ENCODE measurements around the gene NPAT.

NPAT gene

DNA sequence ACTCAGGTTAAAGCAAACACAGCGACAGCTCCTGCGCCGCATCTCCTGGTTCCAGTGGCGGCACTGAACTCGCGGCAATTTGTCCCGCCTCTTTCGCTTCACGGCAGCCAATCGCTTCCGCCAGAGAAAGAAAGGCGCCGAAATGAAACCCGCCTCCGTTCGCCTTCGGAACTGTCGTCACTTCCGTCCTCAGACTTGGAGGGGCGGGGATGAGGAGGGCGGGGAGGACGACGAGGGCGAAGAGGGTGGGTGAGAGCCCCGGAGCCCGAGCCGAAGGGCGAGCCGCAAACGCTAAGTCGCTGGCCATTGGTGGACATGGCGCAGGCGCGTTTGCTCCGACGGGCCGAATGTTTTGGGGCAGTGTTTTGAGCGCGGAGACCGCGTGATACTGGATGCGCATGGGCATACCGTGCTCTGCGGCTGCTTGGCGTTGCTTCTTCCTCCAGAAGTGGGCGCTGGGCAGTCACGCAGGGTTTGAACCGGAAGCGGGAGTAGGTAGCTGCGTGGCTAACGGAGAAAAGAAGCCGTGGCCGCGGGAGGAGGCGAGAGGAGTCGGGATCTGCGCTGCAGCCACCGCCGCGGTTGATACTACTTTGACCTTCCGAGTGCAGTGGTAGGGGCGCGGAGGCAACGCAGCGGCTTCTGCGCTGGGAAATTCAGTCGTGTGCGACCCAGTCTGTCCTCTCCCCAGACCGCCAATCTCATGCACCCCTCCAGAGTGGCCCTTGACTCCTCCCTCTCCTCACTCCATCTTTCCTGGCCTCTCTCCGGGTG, at the start of gene NPAT, which contains the start of gene ATM:
NPAT (minus strand) TSS at position 65 of the 774 bp plus-strand sequence. CDS start 102 bp downstream, outside the sequence.
ATM (plus strand) TSS at position 494 of the 774 bp plus-strand sequence. CDS start 4,558 bp downstream, outside the sequence.
- peak; percentile 95 to 97 (median 96) for DNase-seq

DNA sequence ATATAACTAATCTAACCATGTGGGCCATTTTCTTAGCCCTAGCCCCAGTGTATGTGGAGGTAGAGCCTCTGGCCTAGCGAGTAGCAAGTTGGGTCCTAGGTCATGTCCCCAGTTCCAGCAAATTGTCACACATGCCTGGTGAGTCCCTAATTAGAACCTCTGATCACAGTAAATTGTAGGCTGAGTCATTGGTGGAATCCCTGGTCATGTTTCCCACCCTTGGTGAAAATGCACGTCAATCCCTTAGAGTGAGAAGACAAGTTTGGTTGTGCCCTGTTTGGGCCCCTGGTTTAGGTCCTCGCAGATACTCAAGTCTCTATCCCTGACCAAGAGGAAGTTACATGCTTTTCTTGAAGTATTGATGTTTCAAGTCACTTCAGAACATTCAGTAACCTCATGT, 47.1 kb upstream of the NPAT start:
- DNase-seq = no peak

DNA sequence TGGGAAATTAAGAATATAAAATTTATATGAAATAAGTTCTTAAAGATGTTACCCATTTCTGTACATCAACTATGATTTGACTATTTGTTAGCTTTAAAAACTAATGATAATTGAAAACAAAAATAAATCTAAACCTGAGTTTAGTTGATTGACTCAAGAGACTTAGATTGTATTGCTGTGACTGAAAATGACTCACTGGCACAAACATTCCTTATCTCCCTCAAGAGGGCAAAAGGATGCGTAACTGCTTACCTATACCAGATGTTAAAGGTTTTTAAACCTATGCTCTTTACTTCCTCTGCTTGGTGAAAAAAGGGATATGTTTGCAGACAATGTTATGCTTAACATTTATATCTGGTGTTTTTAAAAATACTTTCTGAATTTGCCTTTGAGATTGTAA, 30.7 kb upstream of the NPAT start:
- no peak for DNase-seq

DNA sequence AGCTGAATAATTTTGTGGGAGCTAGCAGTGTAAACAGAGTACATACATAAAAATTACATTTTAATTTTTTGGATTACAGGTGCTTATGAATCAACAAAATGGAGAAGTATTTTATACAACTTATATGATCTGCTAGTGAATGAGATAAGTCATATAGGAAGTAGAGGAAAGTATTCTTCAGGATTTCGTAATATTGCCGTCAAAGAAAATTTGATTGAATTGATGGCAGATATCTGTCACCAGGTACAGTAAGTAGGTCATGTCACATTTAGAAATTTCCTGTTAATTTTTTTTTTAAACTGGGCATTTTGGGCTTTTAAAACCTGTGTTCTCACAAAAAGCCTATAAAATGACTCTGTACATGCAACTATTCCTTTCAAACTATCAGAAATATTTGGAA, 24.4 kb upstream of the NPAT start:
- no peak for DNase-seq

DNA sequence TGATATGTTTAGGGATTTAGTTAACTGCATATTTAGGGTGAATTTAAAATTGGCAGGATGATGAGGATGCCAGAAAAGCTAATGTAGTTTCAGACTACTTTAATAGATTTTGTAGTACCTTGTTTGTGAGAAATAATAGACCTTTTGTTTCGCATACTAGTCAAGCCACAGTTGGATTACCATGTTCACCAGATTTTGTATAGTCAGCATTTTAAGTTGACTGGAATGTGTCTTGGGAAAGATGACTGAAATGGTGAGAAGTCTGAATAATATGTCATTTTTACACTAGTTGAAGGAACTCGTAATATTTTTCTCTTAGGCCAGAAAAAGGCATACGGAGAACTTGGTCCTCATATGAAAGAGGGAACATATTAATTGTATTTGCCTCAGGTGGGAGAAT, 23.9 kb upstream of the NPAT start:
- no peak for DNase-seq

DNA sequence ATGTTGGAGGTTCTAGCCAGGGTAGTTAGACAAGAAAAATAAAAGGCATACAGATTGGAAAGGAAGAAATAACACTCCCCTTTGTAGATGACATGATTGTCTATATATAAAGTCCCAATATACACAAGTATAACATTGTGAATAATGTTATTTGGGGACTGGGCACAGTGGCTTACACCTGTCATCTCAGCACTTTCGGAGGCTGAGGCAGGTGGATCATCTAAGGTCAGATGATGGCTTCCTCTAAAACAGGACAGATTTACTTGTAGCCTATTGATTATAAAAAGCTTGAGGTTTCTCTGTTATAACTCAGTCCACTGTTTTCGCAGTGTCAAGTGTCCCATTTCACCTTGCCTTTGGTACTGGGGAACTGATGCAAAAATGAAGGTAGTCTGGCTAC, 20.0 kb upstream of the NPAT start:
- no peak for DNase-seq

DNA sequence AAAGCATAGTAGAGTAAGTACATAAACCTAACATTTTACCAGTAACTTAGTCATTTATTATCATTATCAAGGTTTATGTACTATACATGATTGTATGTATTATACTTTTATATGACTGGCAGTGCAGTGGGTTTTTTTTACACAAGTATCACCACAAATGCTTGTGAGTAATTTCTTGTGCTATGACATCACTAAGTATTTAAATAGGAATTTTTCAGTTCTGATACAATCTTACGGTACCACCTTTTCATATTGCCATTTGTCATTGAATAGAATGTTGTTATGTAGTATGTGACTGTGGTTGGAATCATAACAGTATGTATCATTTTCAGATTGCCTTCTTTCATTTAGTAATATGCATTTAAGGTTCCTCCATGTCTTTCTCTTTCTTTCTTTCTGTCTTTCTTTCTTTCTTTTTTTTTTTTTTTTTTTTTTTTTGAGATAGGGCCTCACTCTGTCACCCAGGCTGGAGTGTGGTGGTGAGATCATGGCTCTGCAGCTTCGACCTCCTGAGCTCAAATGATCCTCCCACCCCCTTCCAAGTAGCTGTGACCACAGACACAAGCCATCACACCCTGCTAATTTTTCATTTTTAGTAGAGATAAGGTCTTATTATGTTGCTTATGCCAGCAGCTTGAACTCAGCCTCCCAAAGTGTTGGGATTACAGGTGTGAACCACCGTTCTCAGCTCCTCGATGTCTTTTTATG, 19.0 kb upstream of the NPAT start:
- DNase-seq = no peak

DNA sequence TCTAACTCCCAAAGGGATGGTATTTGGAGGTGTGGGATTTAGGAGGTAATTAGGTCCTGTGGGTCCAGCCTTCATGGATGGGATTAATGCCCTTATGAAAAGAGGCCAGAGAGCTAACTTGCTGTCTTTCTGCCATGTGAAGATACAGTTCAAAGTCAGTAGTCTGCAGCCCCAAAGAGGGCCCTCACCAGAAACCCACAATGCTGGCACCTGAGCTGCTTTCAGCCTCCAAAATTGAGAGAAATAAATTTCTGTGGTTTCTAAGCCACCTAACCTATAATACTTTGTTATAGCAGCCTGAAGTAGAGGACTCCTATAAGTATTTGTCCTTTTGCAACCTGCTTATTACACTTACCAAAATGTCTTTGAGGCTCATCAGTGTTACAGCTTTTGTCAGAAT, 16.6 kb upstream of the NPAT start:
- DNase-seq = no peak

DNA sequence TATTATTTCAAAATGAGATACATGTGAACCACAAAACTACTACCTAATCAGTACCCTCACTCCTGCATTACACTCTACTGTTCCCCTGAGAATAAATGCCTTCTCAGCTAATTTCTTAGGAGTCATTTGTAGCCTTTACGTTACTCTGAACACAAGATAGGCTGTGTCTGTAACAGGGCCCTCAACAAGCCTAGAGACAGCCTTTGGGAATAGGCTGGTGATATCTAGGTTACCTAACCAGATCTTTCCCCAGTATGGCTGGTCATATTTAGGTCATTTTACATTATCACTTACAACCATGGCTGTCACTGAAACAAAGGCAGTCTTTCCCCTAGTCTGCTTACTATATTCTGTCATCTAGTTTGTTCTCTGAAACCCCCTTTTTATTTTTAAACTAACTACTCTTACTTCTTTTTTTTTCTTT, 14.6 kb upstream of the NPAT start:
- DNase-seq = no peak

DNA sequence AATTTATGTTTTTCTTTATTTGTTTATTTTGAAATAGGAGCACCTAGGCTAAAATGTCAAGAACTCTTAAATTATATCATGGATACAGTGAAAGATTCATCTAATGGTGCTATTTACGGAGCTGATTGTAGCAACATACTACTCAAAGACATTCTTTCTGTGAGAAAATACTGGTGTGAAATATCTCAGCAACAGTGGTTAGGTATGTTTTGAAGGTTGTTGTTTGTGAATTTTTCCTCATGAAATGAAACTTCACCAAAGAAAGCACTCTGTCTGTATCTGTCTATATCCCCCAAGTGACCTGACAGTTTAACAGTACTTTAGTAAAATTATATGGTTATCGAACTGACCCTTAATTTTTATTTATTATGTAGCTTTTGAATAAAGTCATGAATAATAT, 13.2 kb upstream of the NPAT start:
- no peak for DNase-seq

DNA sequence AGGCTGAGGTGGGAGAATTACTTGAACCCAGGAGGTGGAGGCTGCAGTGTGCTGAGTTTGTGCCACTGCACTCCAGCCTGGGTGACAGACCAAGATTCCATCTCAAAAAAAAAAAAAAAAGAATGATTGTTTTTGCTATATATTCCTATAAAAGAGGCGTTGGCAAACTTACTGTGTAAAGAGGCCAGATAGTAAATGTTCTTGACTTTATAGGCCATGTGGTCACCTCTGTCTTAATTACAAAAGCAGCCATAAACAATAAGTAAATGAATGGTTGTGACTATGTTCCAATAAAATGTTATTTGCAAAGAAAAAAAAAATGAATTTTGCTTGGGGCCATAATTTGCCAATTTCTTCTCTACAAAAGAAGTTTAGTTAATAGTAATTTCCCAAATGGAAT, 12.8 kb upstream of the NPAT start:
- DNase-seq = no peak

DNA sequence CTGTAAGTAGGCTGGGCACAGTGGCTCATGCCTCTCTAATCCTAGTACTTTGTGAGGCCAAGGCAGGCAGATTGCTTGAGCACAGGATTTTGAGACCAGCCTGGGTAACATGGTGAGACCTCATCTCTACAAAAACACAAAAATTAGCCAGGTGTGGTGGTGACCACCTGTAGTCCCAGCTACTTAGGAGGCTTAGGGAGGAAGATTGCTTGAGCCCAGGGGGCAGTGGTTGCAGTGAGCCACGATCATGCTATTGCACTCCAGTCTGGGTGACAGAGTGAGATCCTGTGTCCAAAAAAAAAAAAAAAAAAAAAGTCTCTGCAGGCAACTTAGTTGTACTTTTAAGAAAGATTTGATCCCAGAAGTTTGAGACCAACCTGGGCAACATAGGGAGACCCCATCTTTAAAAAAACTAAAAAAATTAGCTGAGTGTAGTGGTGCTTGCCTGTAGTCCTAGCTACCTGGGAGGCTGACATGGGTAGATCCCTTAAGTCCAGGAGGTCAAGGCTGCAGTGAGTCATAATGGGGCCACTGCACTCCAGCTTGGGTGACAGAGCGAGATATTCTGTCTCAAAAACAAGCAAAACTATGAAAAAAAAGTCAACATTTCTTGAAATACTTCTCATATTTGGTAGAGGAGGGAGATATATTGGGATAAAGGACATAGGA, 11.0 kb upstream of the NPAT start:
- no peak for DNase-seq

DNA sequence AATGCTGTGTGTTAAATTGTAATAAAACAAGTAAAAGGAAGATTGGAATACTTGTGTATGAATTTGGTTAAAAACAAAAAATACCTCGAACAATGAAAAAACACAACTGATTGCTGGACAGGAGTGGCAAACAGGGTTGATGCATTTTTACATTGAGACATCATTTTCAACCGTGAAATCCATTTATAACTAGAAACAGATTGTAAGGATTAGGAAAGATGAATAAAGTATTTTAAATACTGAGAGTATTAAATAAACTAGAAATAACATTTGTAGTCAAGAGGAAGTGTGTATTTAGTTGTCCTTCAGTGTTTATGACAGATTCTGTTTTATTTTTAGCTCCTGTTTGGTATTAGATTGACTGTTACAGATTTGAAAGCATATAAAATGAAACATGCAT, 5.8 kb upstream of the NPAT start:
- DNase-seq = no peak

DNA sequence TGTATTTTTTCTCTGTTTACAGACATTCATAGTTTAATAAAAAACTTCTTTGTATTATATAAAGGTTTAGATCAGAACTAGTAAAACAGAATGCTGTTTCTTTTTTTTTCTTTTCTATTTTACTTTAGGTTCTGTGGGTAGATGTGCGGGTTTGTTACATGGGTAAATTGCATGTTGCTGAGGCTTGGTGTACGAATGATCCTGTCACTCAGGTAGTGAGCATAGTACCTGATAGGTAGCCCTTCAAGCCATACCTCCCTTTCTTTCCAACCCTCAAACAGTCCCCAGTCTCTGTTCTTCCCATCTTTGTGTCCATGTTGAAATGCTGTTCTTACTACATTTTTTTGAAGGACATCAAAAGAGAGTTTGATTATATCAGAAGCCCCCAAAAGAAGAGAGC, 3.6 kb upstream of the NPAT start:
- DNase-seq = no peak

DNA sequence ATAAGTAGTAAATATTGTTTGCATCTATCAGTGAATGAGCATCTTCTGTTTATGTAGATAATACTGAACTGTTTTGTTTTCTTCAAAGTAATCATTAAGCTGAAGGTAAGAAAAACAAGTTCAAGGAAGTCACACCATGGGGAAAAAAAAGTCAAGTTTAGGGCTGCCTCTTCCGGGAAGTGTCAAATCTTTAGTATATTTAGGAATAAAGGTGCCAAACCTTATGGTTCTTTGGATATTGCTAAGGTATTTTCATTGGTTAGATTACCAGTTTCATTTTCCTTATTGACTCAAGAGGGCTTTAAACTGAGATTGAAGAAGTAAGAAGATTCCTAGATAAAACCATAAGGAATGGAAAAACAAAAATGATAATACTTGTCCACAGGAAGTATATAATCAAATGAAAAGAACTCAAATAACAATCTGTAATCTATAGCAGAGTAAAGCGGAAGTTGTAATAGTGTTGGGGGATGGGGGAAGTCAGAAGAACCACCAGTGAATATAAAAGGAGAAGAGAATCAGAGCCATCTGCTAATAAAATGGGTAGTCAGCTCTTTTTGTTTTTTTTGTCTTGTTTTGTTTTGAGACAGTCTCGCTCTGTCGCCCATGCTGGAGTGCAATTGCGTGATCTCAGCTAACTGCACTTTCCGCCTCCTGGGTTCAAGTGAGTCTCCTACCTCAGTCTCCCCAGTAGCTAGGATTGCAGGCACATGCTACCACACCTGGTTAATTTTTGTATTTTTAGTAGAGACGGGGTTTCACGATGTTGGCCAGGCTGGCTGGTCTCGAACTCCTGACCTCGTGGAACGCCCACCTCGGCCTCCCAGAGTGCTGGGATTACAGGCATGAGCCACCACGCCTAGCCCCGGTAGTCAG, 2.7 kb upstream of the NPAT start:
- DNase-seq = no peak

DNA sequence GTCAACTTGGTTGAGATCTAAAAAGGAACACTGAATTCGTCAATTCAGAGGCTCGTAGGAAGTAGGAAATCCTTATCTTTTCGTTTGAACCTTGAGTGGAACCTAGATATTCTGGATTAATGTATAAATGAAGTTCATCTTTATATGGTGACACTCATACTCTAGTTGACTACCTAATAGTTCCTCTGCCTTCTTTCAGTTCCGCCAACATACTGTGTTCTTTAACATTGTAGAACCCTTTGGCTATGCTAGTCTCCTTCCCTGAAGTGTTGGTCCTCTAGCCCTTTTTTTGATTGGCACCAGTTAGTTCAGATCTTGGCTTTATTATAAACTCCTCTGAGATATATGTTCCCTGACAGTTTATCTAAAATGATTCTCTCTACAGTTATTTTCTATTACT, 1.9 kb upstream of the NPAT start:
- no peak for DNase-seq

DNA sequence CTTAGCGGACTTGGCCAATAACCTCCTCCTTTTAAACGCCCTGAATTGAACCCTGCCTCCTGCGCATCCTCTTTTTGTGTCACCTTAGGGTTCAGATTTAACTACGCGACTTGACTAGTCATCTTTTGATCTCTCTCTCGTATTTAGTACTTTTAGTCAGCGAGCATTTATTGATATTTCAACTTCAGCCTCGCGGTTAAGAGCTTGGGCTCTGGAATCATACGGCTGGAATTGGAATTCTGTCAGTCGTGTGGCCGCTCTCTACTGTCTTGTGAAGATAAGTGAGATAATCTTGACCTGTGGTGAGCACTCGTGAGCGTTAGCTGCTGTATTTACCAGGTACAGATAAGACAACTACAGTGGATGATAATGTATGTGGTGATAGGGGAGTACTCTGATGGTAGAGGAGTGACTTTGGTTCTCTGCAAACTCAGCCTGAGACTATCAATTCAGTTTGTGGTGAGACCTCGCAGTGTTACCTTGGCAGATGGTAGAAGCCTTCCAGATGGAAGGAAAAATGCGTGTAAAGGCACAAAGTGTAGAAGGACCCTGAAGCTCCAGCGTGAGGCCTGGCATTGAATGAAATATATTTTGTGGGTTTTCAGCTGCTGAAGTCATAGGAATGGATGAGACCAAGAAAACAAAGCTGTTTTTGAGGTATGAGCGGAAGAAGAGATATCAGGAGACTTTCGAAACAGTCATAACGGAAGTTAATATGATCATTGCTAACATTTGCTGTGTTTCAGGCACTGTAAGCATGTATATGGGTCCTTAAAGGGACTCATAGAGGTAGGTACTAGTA, 1.1 kb upstream of the NPAT start:
- DNase-seq = no peak

DNA sequence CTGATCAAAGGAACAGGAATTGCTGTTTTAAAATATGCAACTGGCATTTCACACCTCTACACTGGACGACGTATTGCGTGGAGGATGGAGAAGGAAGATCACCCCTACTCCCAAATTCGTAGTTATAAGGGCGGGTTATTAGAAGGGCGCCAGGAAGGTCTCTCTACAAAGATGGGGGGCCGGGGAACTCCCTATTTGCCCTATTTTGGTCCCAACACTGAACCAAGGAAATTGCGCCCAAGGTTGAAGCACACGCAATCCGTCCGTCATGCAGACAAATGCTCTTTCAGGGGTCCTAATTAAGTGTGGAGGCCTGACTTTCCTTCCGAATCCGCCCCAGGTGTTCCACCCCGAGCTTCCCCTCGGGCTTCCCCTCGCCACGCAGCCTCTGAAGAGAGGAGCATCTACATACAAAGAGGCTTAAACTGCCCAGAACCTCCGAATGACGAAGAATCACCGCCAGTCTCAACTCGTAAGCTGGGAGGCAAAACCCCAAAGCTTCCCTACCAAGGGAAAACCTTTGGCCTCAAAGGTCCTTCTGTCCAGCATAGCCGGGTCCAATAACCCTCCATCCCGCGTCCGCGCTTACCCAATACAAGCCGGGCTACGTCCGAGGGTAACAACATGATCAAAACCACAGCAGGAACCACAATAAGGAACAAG, 396 bp downstream of the NPAT start:
- peak in 1 of 4 experiments; percentile 37 for DNase-seq

DNA sequence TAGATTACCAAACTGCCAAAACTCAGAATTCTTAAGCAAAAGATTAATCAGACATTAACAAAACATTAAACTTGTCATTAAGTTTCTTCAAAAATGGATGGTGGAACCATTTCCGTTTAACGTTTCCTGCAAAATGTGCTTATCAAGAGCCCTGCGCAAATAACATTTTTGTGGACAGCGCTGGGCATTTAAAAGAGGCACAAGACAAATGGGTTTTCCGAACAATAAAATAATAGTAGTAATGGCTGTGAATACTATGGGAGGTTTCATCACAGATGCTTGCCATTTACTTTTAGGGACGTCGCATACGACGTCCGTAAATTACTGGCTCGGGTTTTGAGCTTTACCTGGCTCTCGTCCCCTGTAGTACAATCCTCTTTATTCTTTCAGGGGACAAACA, 1.1 kb downstream of the NPAT start:
- no peak for DNase-seq

DNA sequence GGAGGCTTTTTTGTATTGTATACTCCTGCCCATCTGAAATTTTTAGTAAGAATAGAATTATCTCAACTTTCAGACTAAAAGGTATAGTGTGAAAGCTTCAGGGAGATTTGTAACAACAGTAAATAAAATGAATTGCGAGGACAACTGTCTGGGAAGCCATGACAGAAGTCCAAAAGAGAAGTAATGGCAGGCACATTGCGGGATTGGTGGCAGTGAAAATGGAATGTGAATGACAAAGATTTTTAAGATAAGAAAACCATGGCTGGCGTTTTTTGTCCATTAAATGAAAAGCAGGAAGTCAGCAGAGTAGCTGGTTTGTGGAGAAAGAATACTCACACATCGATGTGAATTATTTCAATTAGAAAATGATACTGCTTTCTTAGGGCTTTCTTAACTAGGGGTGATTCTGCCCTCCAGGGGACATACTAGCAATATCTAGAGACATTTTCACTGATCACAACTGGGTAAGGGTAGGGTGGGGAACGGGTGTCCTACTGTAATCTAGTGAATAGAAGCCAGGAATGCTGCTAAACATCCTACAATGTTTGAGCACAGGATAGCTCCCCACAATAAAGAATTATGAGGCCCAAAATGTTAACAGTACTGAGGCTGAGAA, 1.6 kb downstream of the NPAT start:
- DNase-seq = no peak
